Forelimb muscle (tissue), 1 donor: ENCODE results near the gene DYDC1. TPM values are rescaled to one million over a fixed set of nuclear protein-coding genes. Genes with fewer than 3 reads are reported as not detected.
"Not testable (repeated sequence)": the region's sequence is repeated elsewhere in the genome, so short reads cannot be mapped to it uniquely, and the experiment has no call there.

Source experiments
- DNase-seq: peaks from one replicate; pipeline ENCODE4 v3.0.0-alpha.2; 2013; ENCODE audit warnings: low read depth
- polyA plus RNA-seq: library from polyadenylated mRNA; unstranded; fragments of 120-200 nt; gene quantifications from one replicate; pipeline ENCODE4 v1.2.1, GENCODE V29; 2013; ENCODE audit not compliant: insufficient read length

DYDC1 gene
- not detected for polyA plus RNA-seq

DNA sequence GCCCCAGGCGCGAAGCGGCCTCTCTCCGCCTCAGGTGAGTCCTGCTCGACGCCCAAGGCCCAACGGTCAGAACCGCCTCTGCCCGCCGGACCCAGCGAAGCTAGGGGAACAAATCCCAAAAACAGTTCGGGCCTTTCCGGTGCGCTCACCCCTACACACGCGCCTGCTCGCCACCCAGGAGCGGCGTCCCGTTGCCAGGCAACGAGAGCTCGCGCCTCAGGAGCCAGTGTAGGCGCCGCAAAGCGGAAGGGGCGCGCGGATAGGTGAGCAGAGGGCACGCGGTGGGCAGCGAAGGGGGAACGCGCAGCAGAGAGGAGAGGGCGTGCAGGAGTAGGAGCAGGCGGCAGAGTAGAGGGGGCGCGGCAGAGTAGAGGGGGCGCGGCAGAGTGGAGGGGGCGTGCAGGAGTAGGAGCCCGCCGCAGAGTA is at the start of gene DYDC1, which contains the start of gene DYDC2:
DYDC1 (minus strand) TSS at position 193 of the 426 bp plus-strand sequence. CDS start 4,154 bp downstream, outside the sequence.
DYDC2 (plus strand) TSS at position 219 of the 426 bp plus-strand sequence. CDS start 5,663 bp downstream, outside the sequence.
- DNase-seq, result no peak

DNA sequence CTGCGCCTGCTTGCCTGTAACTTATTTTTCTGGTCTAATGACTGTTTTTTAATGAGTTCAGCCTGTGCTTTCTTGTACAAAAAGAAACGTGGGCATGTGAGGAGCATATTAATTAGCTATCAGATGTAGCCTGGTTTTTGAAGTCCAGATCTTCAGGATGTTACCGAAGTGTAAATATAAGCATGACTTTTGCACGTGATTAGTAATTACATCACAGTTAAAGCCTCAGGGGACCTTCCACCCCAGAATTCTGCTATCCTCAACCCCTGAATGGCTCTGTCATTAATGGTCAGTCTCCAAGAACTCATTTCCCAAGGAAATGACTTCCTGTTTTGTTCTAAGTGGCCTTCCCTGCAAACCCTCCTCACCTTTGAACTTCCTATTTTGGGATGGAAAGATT is 49.6 kb upstream of the DYDC1 start:
- no peak for DNase-seq

DNA sequence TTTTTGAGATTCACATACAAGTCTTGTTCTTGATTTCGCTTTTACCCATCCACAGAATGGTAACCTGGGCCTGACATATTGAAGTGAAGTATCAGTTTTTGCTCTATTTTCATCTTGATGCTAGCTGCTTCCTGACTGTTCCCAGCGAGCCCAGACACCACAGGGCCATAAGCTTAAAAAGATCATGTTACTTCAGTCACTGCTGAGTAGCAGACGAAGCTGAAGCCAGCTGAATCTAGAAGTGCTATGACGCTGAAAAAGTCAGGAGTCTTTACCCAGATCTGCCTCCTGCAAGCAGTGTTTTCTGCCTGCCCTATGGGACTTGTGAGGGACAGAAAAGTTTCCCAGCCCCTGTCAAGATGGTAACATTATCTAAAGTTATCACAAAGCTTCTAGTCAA is 49.1 kb upstream of the DYDC1 start:
- no peak for DNase-seq

DNA sequence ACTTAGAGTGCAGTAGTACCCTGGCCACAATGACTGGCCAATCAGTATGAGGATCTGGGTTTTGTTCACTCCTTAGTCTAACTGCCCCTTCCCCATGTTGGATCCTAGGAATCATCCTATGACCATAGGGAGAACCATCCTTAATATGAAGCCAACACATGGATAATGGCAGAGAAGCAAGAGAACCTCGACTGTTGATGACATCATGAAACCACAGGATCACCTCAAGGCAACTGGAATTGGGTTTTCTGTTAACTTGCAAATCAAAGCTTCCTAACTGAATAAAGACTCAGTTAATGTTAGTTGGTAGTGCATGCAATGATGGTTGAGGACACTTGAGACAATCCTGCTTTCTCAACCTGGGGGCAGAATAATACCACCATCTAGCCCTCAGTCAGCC is 48.5 kb upstream of the DYDC1 start:
- no peak for DNase-seq

DNA sequence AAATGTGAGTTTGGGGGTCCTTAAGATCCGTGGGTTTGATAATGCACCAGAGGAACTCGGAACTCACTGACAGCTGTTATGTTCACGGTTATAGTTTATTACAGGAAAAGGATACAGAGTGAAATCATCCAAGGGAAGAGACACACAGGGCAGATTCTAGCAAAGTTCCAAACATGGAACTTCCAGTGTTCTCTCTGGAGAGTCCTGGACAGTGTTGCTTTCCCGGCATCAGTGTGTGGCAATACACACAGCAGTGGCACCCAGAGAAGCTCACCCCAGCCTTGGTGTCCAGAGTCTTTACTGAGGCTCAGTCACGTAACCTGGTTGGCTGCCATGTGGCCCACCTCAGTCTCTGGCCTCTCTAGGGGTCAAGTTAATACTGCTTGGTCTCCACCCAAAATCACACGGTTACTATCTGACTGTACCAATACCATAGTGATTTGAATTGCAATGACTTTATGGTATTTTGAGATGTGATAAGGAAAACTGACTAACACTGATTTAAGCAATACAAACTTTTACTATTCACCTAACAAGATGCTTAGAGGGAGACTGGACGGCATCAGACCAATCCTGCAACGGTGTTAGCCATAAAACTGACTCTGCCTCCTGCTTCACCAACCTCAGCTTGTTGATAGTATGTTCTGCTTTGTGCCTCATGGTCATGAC is 43.7 kb upstream of the DYDC1 start:
- no peak for DNase-seq

DNA sequence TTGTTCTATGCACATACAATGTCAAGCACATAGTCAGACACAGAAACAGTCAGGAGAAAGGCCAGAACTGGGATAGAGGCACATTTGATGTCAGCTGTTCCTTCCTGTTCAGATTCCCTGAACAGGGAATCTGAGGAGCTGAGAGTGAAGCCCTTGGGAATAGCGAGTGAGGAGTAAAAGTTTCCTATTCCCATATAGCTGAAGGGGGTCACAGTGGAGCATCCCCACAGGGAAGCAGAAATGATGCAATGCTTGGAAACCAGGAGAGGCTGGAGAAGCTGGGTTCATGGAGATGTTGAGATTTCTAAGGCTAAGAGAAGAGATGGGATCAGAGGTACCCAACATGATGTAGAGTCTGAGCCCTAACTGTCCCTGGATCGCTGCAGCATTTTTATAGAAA is 40.5 kb upstream of the DYDC1 start:
- DNase-seq, result no peak

DNA sequence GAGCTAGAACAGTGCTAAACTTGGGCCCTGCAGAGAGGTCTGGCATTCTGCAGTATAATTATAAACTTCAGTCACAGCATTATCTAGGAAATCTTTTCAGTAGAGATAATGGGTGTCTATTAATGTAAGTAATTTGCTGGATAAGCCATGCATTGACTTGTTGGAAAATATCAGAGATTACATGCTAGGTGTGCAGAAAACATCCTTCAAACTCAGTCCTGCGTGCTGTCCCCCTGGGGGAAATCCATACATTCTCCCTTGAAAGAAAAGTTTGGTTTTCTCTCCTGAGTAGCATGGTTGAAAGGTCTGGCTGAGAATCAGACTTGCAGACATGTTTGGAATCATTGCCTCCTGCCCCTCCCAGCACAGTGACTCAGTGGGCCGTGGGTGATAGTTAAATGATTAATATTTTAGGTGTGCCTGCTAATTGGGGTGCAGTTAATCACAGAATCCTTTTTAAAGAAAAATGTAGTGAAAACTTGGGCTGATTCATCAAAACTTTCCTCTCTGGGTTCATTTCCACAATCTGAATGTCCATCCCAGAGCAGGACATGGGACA is 37.9 kb upstream of the DYDC1 start:
- no peak for DNase-seq

DNA sequence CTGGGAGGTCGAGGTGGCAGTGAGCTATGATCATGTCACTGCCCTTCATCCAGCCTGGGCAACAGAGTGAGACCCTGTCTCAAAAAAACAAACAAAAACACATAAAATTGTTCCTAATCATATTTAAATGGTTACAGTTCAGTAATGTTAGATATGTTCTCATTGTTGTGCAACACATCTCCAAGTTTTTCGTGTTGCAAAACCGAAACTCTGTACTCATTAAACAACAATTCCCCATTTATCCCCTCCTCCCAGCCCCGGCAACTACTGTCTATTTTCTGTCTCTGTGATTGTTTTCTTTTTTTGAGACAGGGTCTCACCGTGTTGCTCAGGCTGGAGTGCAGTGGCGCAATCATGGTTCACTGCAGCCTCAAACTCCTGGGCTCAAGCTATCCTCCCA is 35.7 kb upstream of the DYDC1 start:
- no peak for DNase-seq

DNA sequence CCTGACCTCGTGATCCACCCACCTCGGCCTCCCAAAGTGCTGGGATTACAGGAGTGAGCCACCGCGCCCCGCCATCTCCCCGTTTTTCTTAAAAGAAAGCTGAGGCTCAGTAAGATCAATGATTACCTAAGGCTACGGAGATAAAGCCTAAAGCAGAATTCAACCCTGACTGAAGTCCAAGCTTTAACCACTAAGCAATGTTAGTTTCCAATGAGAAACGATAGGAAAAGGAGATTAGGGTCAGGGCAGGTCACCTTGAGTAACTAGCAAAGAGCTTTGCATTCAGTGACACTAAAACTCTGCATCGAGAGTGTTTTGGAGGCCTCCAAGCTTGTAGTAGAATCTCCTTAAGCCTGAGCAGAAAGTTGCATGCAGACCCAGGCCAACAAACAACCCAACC is 34.2 kb upstream of the DYDC1 start:
- DNase-seq, result no peak

DNA sequence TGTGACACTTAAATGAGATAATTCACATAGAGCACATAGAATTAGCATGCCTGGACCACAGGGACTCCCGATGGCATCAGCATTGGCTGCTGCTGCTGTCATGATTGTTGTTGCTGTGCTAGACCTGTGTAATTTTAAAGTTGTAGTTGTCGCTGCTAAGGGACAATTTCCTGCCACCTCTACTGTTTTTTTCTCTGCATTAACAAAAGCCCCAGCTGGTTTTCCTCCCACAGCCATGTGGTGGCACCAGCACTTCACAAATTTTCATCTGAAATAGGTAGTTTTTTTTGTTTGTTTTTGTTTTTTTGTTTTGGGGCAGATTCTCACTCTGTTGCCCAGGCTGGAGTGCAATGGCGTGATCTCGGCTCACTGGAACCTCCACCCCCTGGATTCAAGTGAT is 26.4 kb upstream of the DYDC1 start:
- no peak for DNase-seq

DNA sequence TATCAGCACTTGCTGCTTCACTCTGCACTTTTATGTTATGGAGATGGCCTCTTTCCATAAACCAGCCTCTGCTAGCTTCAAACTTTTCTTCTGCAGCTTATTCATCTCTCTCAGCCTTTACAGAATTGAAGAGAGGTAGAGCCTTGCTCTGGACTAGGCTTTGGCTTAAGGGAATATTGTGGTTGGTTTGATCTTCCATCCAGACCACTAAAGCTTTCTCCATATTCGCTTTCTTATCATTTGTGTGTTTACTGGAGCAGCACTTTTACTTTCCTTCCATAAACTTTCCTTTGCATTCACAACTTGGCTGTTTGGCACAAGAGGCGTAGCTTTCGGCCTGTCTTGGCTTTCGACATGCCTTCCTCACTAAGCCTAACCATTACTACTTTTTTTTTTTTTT is 23.6 kb upstream of the DYDC1 start:
- DNase-seq, result no peak

DNA sequence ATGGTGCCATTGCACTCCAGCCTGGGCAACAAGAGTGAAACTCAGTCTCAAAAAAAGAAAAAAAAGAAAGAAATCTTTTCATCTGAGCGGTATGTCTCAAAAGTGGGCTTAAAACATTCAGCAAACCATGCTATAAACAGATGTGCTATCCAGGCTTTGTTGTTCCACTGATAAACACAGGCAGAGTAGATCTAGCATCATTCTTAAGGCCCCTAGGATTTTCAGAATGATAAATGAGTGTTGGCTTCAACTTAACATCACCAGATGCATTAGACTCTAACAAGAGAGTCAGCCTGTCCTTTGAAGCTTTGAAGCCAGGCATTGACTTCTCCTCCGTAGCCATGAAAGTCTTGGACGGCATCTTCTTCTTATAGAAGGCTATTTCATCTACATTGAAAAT is 23.1 kb upstream of the DYDC1 start:
- no peak for DNase-seq

DNA sequence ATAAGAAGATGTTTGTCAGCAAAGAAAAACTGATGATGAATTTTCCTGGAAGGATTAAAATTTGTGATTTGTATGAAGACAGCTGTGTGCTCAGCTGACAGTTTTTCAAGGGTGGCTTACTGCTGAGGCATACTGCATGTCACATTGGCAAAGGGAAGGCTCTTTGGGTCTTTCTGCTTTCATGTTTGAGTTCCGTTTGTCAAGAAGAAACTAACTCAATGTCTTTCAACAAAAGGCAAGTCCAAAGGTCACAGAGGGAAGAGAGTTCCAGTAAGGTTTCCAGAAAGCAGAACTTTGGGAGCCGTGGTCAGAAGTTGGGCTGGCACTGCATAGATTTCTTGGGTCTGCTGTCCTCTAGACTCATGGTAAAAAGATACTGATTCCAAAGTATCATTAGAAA is 16.9 kb upstream of the DYDC1 start:
- DNase-seq, result no peak

DNA sequence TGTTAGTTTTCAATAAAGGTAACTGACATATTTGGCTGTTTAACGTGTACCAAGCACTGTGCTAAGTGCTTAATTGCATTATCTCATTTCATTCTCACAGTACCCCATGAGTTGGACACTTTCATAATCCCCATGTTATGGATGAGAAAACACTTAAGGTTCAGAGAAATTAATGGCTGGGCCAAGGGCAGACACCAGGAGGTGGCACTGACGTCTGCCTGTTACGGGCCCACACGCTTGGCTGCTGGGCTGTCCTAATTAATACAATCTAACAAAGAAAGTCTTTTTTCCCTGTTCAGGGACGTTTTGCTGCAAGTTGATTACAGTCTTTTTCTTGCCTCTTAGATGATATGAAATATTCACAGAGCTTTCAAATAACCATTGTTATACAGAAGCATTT is 16.1 kb upstream of the DYDC1 start:
- no peak for DNase-seq

DNA sequence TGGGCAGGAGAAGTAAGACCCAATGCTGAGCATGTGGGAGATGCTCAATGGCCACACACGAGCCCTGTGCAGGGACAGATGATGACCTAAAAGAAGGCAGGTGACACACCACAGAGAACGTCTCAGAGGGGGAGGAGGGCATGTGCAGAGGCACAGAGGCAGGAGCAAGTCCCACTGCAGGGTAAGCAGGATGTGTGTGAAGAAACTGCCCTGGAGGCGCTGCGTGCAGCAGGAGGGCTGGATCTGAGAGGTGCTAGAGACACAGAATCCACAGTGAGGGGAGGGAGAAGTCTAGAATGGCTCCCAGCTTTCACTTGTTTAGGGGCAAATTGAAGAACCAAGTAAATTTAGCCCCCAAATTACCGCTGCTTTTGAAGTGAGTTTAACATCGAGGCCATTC is 14.9 kb upstream of the DYDC1 start:
- DNase-seq, result no peak

DNA sequence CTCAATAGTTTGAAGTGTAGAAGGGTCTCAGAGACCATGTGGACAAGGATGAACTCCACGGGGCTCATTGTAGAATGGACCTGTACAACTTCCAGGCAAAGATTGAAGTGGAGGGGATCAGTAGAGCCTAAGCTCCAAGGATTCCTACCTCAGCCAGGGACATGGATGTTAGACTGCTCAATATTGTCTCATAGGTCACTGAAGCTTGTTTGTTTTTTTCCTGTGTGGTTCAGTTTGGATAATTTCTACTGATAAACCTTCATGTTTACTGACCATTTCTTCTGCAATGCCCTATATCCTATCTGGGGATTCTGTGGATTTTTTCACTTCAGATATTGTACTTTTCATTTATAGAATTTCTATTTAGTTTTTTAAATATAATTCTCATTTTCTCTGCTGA is 9.0 kb upstream of the DYDC1 start:
- DNase-seq, result no peak

DNA sequence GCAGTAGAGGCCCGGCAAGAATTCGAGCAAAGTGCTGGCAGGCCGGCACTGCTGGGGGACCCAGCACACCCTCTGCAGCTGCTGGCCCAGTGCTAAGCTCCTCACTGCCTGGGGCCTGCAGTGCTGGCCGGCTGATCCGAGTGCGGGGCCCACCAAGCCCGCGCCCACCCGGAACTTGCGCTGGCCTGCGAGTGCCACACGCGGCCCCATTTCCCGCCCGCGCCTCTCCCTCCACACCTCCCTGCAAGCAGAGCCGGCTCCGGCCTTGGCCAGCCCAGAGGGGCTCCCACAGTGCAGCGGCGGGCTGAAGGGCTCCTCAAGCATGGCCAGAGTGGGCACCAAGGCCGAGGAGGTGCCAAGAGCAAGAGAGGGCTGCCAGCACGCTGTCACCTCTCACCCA is 3.1 kb upstream of the DYDC1 start:
- DNase-seq, result no peak

DNA sequence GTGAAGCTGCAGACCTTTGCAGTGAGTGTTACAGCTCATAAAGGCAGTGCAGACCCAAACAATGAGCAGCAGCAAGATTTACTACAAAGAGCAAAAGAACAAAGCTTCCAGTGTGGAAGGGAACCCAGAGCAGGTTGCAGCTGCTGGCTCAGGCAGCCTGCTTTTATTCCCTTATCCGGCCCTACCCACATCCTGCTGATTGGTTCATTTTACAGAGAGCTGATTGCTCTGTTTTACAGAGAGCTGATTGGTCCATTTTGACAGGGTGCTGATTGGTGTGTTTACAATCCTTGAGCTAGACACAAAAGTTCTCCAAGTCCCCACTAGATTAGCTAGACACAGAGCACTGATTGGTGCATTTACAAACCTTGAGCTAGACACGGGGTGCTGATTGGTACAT is 2.4 kb upstream of the DYDC1 start:
- DNase-seq, result not testable (repeated sequence)

DNA sequence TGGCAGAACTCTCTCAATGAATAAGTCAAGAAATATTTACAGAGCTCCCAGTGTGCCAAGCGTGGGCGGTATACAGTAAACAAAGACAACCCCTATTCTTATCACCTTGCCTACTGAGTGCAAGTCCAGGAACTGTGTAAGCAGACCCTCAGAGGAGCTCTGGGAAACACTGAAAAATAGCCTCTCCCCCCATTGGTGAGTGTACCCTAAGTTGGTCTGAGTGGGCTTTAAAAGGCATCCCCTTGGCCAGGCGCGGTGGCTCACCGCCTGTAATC is 1.2 kb upstream of the DYDC1 start:
- DNase-seq, result no peak

DNA sequence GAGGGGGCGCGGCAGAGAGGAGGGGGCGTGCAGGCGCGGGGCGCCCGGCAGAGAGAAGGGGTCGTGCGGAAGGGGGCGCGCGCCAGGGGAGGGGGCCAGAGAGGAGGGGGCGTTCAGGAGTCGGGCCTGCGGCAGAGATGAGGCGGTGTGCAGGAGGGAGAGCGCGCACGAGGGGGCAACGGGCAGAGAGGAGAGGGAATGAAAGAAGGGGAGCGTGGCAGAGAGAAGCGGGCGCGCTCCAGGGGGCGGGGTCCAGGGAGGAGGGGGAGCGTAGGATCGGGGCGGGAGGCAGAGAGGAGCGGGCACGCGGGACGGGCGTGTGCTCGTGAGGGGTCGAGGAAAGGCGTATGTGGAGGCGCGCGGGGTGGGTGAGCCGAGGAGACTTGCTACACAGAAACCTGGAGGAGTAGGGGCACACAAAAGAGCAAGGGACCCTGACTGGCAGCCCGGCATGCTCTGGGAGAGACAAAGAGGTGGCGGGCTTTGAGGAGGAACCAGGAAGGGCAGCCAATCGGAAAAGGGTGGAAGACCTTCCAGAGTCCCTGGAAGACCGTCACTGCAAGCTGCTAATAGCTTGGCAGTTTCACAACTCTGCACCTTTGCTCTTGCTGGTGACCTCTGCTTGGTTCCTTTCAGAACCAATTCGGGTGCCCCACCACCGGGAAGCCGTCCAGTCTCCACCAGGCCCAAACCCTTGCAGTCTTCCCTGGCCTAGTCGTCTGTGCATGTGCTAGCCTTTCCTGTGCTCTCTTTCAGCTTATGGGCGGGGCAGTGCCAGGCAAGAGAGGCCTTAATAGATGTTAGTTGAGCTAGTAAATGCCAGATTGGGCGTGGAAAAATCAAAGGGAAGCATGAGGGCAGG is 665 bp upstream of the DYDC1 start:
- DNase-seq, result no peak

DNA sequence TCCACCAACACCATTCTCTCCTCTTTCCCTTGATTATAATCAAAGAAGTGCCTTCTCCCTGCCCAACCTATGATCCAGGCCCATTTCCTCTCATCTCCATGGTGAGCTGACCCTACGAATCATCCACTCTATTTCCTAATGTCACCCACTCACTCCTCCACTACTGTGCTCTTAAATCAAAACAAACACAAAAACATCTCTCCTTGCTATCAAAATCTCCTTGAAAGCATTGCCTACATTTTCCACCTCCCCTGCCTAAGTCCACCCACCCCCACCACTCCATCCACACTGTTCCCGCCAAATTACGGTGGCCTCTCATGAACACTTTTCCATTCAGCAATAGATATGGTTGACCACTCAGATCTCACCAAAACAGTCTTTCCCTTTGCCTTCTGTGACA is 5.3 kb downstream of the DYDC1 start:
- no peak for DNase-seq

DNA sequence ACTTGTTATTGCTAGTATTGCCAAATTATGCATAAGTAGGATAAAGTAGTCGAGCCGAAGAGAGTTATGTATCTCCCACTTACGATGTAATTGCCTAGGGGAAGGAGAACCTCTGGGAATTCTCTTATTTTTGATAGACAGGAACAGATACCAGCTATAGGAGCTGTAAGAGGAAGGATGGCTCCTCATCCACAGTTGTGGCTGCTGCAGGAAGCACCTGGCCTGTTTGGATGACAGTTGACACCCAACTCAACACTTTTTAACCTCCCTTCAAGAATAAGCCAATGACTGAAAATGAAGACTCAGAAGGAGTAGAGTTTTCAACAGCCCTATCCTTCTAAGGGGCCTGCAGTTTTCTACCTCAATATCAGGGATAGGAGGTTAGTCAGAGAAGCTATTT is 6.3 kb downstream of the DYDC1 start:
- DNase-seq, result no peak

DNA sequence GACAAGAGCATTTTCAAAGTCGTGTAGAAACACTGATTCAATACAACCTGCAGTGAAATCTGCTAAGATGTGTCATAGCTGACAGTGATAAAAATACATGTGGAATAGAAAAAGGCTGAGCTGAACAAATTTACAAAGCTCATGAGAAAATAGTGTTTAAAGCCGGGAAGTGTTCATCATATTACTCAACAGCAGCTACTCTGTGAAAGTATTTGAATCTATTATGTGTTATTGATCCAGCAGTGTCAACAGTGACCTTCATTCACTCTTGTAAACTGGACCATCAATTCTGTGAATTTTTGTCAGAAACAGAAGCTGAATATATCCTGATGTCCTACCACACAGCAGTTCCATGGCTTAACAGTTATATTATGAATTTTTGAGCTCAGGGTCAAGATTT is 11.6 kb downstream of the DYDC1 start:
- no peak for DNase-seq
